Posterior cingulate gyrus (tissue), 11 donors: ENCODE measurements around the gene MMP28.

Source experiments
- DNase-seq, 10 donors: peaks; one replicate each; pipeline versions ENCODE4 v3.0.0 to v3.0.0-alpha.2; 2020 to 2021; ENCODE audit warnings: mixed read lengths in 3 of 10
- intact Hi-C: fragments of 100-400 bp; cut with DNase I; formaldehyde crosslinking; loops from one replicate; pipeline ENCODE4 v1.15.1; 2023

MMP28 gene

GRCh38 chr17:35730400-35731005, 64.9 kb downstream of the MMP28 start:
- DNase-seq = no peak
- intact Hi-C loops = no loop called here

GRCh38 chr17:35729405-35729833, 66.0 kb downstream of the MMP28 start:
- intact Hi-C loops = no loop called here
- DNase-seq = no peak

- DNase-seq = no peak
- intact Hi-C loops = no loop called here
Measured at GRCh38 chr17:35728551-35728950, 66.9 kb downstream of the MMP28 start.

- no peak for DNase-seq
- intact Hi-C loops = no loop called here
Measured at GRCh38 chr17:35727635-35728034, 67.8 kb downstream of the MMP28 start.

GRCh38 chr17:35726953-35727460, 68.4 kb downstream of the MMP28 start:
- intact Hi-C loops = no loop called here
- DNase-seq = no peak

GRCh38 chr17:35726127-35726952, 69.1 kb downstream of the MMP28 start:
- intact Hi-C loops = no loop called here
- peak in 2 of 10 donors; percentile 86 to 87 for DNase-seq

- intact Hi-C loops = no loop called here
- no peak for DNase-seq
Measured at GRCh38 chr17:35725802-35726126, 69.7 kb downstream of the MMP28 start.

GRCh38 chr17:35725058-35725457, 70.4 kb downstream of the MMP28 start:
- intact Hi-C loops = no loop called here
- no peak for DNase-seq

GRCh38 chr17:35723735-35724134, 71.7 kb downstream of the MMP28 start:
- DNase-seq = no peak
- intact Hi-C loops = no loop called here

- intact Hi-C loops = no loop called here
- DNase-seq = no peak
Measured at GRCh38 chr17:35717475-35717874, 78.0 kb downstream of the MMP28 start.

- no peak for DNase-seq
- intact Hi-C loops = no loop called here
Measured at GRCh38 chr17:35716897-35717465, 78.5 kb downstream of the MMP28 start.

GRCh38 chr17:35716173-35716572, 79.3 kb downstream of the MMP28 start:
- intact Hi-C loops = no loop called here

More at GRCh38 chr17:35716173-35716572, 79.3 kb downstream of the MMP28 start:
- DNase-seq = no peak
